ENCODE measurements around the gene HERC4.

DNA sequence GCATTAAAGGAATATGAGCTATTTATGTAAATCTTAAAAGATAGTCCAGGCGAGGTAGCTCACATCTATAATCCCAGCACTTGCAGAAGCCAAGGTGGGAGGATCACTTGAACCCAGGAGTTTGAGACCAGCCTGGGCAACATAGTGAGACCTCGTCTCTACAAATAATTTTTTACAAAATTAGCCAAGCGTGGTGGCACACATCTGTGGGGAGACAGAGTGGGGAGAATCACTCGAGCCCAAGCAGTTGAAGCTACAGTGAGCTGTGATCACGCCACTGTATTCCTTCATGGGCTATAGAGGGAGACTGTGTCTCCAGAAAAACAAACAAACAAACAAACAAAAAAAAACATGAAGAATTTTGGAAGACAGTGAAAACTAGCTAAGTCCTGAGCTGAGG lies 28.4 kb downstream of the HERC4 start:
- TF ChIP-seq POLR2AphosphoS5 (IDR thresholded peaks at IDR 0.05; ENCODE audit: low read depth, low read length) (no peak), POLR2A (IDR thresholded peaks at IDR 0.05; ENCODE audit: low read depth, low read length) (no peak), TAF1 (IDR thresholded peaks at IDR 0.05; ENCODE audit: low read depth, low read length) (no peak), SPI1 (IDR thresholded peaks at IDR 0.05; ENCODE audit: low read depth, low read length) (no peak), POU2F2 (IDR thresholded peaks at IDR 0.05; ENCODE audit: low read depth, low read length) (no peak)

All from GM12891 (cell line).